Caco-2 (cell line): Measurements from ENCODE around the gene PSPN. TPM values are rescaled to one million over a fixed set of nuclear protein-coding genes. Genes with fewer than 3 reads are reported as not detected.
A peak's percentile ranks its signal among the peaks of the same experiment; 100 is the strongest.
"Not testable (repeated sequence)": the region's sequence is repeated elsewhere in the genome, so short reads cannot be mapped to it uniquely, and the experiment has no call there.

Source experiments
- BruUV-seq: library from RNA; stranded (reverse); fragments of 400-500 nt; replicated peaks from 2 replicates; lab custom pipeline; 2021; lab: Mats Ljungman, UMichigan
- CTCF ChIA-PET: fragments of 300-600 bp; sonication (Branson Sonifier 250); formaldehyde crosslinking; loops from one replicate; lab custom pipeline; 2022; ENCODE audit warnings: antibody characterized with exemption; lab: Charles Lee
- POLR2A ChIA-PET: fragments of 300-600 bp; sonication (Branson Sonifier 250); formaldehyde crosslinking; loops from one replicate; lab custom pipeline; 2022; ENCODE audit warnings: antibody characterized with exemption; lab: Charles Lee
- DNase-seq, 2 experiments: peaks; one replicate each; pipeline versions ENCODE4 v3.0.0 to v3.0.0-alpha.2; 2020 to 2022
- H3K27me3 ChIP-seq: replicated peaks from 2 replicates; pipeline ENCODE4 v1.6.0; 2011; ENCODE audit warnings: low read length; ENCODE audit not compliant: control insufficient read depth, insufficient read depth
- H3K36me3 ChIP-seq: 2 replicates; pipeline ENCODE4 v1.5.1; 2011; ENCODE audit warnings: low read length; ENCODE audit not compliant: control insufficient read depth, insufficient read depth
- H3K4me1 ChIP-seq: fragments of 250-450 bp; sonication (Bioruptor Pico); 2 replicates; pipeline ENCODE4 v1.5.1; 2020; ENCODE audit warnings: mild to moderate bottlenecking
- H3K4me3 ChIP-seq: 2 replicates; pipeline ENCODE4 v1.5.1; 2011; ENCODE audit warnings: low read depth, mild to moderate bottlenecking, control low read depth, low read length
- H3K9me3 ChIP-seq: fragments of 250-450 bp; sonication (Bioruptor Pico); 2 replicates; pipeline ENCODE4 v1.5.1; 2020; ENCODE audit warnings: mild to moderate bottlenecking, moderate library complexity
- H3K27ac Mint-ChIP-seq: one replicate; pipeline ENCODE4 v1.8.0; 2022; ENCODE audit warnings: mixed read lengths; ENCODE audit not compliant: unreplicated experiment
- H3K27me3 Mint-ChIP-seq: one replicate; pipeline ENCODE4 v1.8.0; 2022; ENCODE audit warnings: mixed read lengths; ENCODE audit not compliant: insufficient read depth, unreplicated experiment
- H3K36me3 Mint-ChIP-seq: one replicate; pipeline ENCODE4 v1.8.0; 2022; ENCODE audit warnings: mild to moderate bottlenecking, mixed read lengths; ENCODE audit not compliant: insufficient read depth, unreplicated experiment
- H3K4me1 Mint-ChIP-seq: one replicate; pipeline ENCODE4 v1.8.0; 2022; ENCODE audit warnings: low read depth, mixed read lengths; ENCODE audit not compliant: unreplicated experiment
- H3K4me3 Mint-ChIP-seq: one replicate; pipeline ENCODE4 v1.8.0; 2022; ENCODE audit warnings: mild to moderate bottlenecking, moderate library complexity, mixed read lengths; ENCODE audit not compliant: unreplicated experiment
- H3K9me3 Mint-ChIP-seq: one replicate; pipeline ENCODE4 v1.8.0; 2022; ENCODE audit warnings: mixed read lengths; ENCODE audit not compliant: unreplicated experiment
- CTCF ChIP-seq, 2 experiments: fragments of 200-600 bp in 1 of 2; IDR thresholded peaks; 1 replicate in 1 of 2; 2 replicates in 1 of 2; pipeline versions ENCODE4 v1.5.1 to v1.8.0; 2011 to 2022; ENCODE audit warnings: antibody characterized with exemption in 1 of 2, control low read depth in 1 of 2, inconsistent platforms in 1 of 2, low read depth in 1 of 2, low read length in 1 of 2, mild to moderate bottlenecking in 1 of 2, moderate library complexity in 1 of 2; ENCODE audit not compliant: insufficient read depth in 1 of 2, severe bottlenecking in 1 of 2, unreplicated experiment in 1 of 2
- intact Hi-C: fragments of 100-400 bp; cut with micrococcal nuclease; formaldehyde crosslinking; loops from one replicate; pipeline ENCODE4 v1.10.0; 2022; ENCODE audit not compliant: unreplicated experiment
- total RNA-seq: library from RNA; stranded (reverse); gene quantifications from 2 replicates; pipeline ENCODE4 v1.2.3, GENCODE V29; 2022

PSPN gene
- total RNA-seq, 1 experiment from 2014 or later = 2.9 TPM

DNA sequence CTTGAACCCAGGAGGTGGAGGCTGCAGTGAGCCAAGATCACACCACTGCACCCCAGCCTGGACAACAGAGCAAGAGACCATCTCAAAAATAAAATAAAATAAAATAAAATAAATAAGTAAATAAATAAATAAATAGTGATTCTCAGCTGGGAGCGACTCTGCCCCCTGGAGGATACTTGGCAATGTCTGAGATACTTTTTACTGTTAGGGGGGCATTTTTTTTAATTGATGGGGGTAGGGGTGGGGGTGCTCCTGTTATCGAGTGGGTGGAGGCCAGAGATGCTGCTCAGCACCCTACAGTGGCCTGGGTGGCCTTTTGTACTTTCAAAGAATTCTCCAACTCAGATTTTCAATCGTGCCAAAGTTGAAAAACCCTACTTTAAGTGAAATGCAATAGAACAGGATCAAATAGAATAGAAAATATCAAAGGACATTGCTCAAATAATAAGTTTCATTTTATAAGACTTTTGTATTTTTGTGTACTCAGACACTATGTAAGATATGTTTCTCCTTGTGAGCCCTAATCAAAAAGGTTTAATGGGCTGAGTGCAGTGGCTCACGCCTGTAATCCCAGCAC, 21.5 kb downstream of the PSPN start:
- intact Hi-C loops = no loop called here

DNA sequence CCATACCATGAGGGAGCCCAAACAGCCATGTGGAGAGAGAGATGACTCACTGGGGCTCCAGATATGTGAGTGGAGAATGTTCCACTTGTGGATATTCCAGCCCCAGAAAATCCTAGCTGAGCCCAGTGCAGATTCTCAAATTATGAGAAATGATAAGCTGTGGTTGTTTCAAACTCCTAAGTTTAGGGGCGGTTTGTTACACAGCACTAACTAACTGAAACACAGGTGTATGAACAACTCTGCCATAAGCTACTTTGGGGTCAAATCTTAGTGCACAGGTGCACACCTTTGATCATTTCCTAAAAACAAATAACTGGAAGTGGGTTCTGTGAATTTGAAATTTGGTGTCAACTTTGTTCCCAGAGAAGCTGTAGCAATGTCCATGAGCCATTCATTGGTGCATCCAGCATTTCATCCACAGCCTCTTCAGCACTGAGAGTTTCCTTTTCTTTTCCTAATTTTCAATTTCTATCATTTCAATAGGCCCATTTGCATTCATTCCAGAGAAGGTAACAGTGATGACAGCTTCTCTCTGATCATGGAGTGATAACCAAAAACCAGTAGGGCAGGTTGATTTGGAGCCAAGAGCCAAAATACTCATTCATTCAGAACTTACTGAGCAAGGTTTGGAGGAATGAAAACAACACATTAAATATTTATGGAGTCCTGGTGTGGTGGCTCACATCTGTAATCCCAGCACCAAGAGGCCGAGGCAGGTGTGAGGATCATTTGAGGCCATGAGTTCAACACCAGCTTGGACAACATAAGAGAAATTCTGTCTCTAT, 23.2 kb downstream of the PSPN start:
- Histone ChIP-seq H3K9me3 (no peaks in the 10 kb centered on the region), H3K27me3 (no peaks in the 10 kb centered on the region), H3K4me1 (no peaks in the 10 kb centered on the region), H3K36me3 (no peaks in the 10 kb centered on the region), H3K4me3 (no peak overlapping the region)
- Mint-ChIP-seq H3K9me3 (no peaks in the 10 kb centered on the region), H3K36me3 (no peaks in the 10 kb centered on the region), H3K4me1 (no peaks in the 10 kb centered on the region), H3K27ac (no peak overlapping the region), H3K27me3 (no peaks in the 10 kb centered on the region), H3K4me3 (no peak overlapping the region)
- POLR2A ChIA-PET = no interaction called here
- BruUV-seq = no TSS peak
- TF ChIP-seq CTCF (IDR thresholded peaks at IDR 0.05; ENCODE audit: insufficient read depth in 1 of 2, low read depth in 1 of 2, low read length in 1 of 2, severe bottlenecking in 1 of 2, unreplicated experiment in 1 of 2) = no peak
- intact Hi-C loops = no loop called here
- DNase-seq = no peak
- CTCF ChIA-PET = interaction anchor here (0.6 kb wide), 1 partner anchor 583 kb away, joined by 11 read pairs; no protein-coding TSS in a partner anchor

More for the DNA sequence above, 21.5 kb downstream of the PSPN start:
- H3K27ac Mint-ChIP-seq = no peak overlapping the region
- no peak for DNase-seq
- no peaks in the 10 kb centered on the region for H3K27me3 Mint-ChIP-seq
- H3K4me1 ChIP-seq = no peaks in the 10 kb centered on the region
- H3K27me3 ChIP-seq = no peaks in the 10 kb centered on the region
- H3K36me3 Mint-ChIP-seq = no peaks in the 10 kb centered on the region
- no peaks in the 10 kb centered on the region for H3K9me3 Mint-ChIP-seq
- no peak overlapping the region for H3K4me3 Mint-ChIP-seq
- H3K36me3 ChIP-seq = no peaks in the 10 kb centered on the region
- no TSS peak for BruUV-seq
- no peak overlapping the region for H3K4me3 ChIP-seq
- H3K9me3 ChIP-seq = no peaks in the 10 kb centered on the region
- ChIA-PET CTCF (interaction anchor here (0.6 kb wide), 1 partner anchor 75 kb away, joined by 3 read pairs; no protein-coding TSS in a partner anchor), POLR2A (no interaction called here)
- H3K4me1 Mint-ChIP-seq = no peaks in the 10 kb centered on the region
- peak; percentile 2 to 34 for TF ChIP-seq CTCF (IDR thresholded peaks at IDR 0.05; ENCODE audit: insufficient read depth in 1 of 2, low read depth in 1 of 2, low read length in 1 of 2, severe bottlenecking in 1 of 2, unreplicated experiment in 1 of 2)

GRCh38 chr19:6350688-6351087, 25.0 kb downstream of the PSPN start:
- Histone ChIP-seq H3K4me1 (no peaks in the 10 kb centered on the region), H3K36me3 (no peaks in the 10 kb centered on the region), H3K9me3 (no peaks in the 10 kb centered on the region), H3K27me3 (no peaks in the 10 kb centered on the region), H3K4me3 (no peak overlapping the region)
- POLR2A ChIA-PET = no interaction called here
- no peak for TF ChIP-seq CTCF (IDR thresholded peaks at IDR 0.05; ENCODE audit: insufficient read depth in 1 of 2, low read depth in 1 of 2, low read length in 1 of 2, severe bottlenecking in 1 of 2, unreplicated experiment in 1 of 2)
- intact Hi-C loops = no loop called here
- BruUV-seq = no TSS peak
- Mint-ChIP-seq H3K27me3 (no peaks in the 10 kb centered on the region), H3K27ac (no peak overlapping the region), H3K4me1 (no peaks in the 10 kb centered on the region), H3K36me3 (no peaks in the 10 kb centered on the region), H3K9me3 (no peaks in the 10 kb centered on the region), H3K4me3 (no peak overlapping the region)
- CTCF ChIA-PET = no interaction called here
- DNase-seq = no peak

GRCh38 chr19:6349271-6349670, 26.5 kb downstream of the PSPN start:
- H3K27ac Mint-ChIP-seq, POLR2A ChIA-PET, H3K27me3 ChIP-seq, intact Hi-C loops, DNase-seq, H3K9me3 ChIP-seq, H3K9me3 Mint-ChIP-seq, H3K4me3 ChIP-seq, H3K4me3 Mint-ChIP-seq, CTCF ChIA-PET, H3K36me3 Mint-ChIP-seq, H3K27me3 Mint-ChIP-seq, BruUV-seq, H3K36me3 ChIP-seq, H3K4me1 Mint-ChIP-seq, H3K4me1 ChIP-seq: not testable (repeated sequence)
